HEK293 (cell line): ENCODE results near the gene MYRIP.

Source experiments
- CTCF ChIA-PET: fragments of 350-600 bp; formaldehyde crosslinking; extraction: SDS; loops from one replicate; lab custom pipeline; 2021; ENCODE audit warnings: antibody characterized with exemption; lab: Yijun Ruan, JAX
- POLR2A ChIA-PET: fragments of 300-600 bp; formaldehyde crosslinking; extraction: SDS; loops from one replicate; lab custom pipeline; 2020; ENCODE audit warnings: antibody characterized with exemption, inconsistent platforms; lab: Yijun Ruan, JAX
- H3K27ac ChIP-seq: fragments of 200-500 bp; sonication (Bioruptor generic); 2 replicates; pipeline ENCODE4 v1.5.1; 2014; ENCODE audit warnings: low read depth, low read length, control low read depth, inconsistent platforms; ENCODE audit errors: extremely low read depth
- H3K36me3 ChIP-seq, 2 experiments: fragments of 200-500 bp in 1 of 2; sonication (Bioruptor generic) in 1 of 2; 1 replicate in 1 of 2; 2 replicates in 1 of 2; pipeline ENCODE4 v1.5.1; 2014 to 2017; ENCODE audit warnings: inconsistent platforms in 2 of 2, low read length in 2 of 2; ENCODE audit not compliant: control insufficient read depth in 2 of 2, insufficient read depth in 1 of 2
- H3K4me1 ChIP-seq: fragments of 200-500 bp; sonication (Bioruptor generic); 2 replicates; pipeline ENCODE4 v1.5.1; 2014; ENCODE audit warnings: mild to moderate bottlenecking, low read length, inconsistent platforms; ENCODE audit not compliant: control insufficient read depth, insufficient read depth
- H3K4me3 ChIP-seq: 2 replicates; pipeline ENCODE4 v1.5.1; 2011; ENCODE audit warnings: low read depth, mild to moderate bottlenecking, control low read depth, low read length, moderate library complexity
- H3K9me3 ChIP-seq: fragments of 200-500 bp; sonication (Bioruptor generic); 2 replicates; pipeline ENCODE4 v1.5.1; 2014; ENCODE audit warnings: low read depth, low read length, inconsistent platforms; ENCODE audit not compliant: control insufficient read depth, insufficient read depth
- GLIS2 ChIP-seq: fragments of 450-650 bp; formaldehyde crosslinking; IDR thresholded peaks from 2 replicates; pipeline ENCODE4 v1.5.1; 2016; ENCODE audit warnings: missing biosample characterization, missing genetic modification characterization
- KLF1 ChIP-seq: fragments of 450-650 bp; formaldehyde crosslinking; IDR thresholded peaks from 2 replicates; pipeline ENCODE4 v1.5.1; 2016; ENCODE audit warnings: missing biosample characterization, missing genetic modification characterization
- KLF8 ChIP-seq: fragments of 450-650 bp; formaldehyde crosslinking; IDR thresholded peaks from 2 replicates; pipeline ENCODE4 v1.5.1; 2016; ENCODE audit warnings: missing biosample characterization, missing genetic modification characterization
- OSR2 ChIP-seq: fragments of 450-650 bp; formaldehyde crosslinking; IDR thresholded peaks from 2 replicates; pipeline ENCODE4 v1.5.1; 2016; ENCODE audit warnings: missing biosample characterization, missing genetic modification characterization
- OVOL3 ChIP-seq: fragments of 450-650 bp; formaldehyde crosslinking; IDR thresholded peaks from 2 replicates; pipeline ENCODE4 v1.5.1; 2016; ENCODE audit warnings: missing biosample characterization, missing genetic modification characterization
- SCRT2 ChIP-seq: fragments of 450-650 bp; formaldehyde crosslinking; IDR thresholded peaks from 2 replicates; pipeline ENCODE4 v1.5.1; 2016; ENCODE audit warnings: missing biosample characterization, missing genetic modification characterization
- ZNF114 ChIP-seq: fragments of 450-650 bp; formaldehyde crosslinking; IDR thresholded peaks from 2 replicates; pipeline ENCODE4 v1.5.0; 2017; ENCODE audit warnings: missing biosample characterization, missing genetic modification characterization
- ZNF121 ChIP-seq: fragments of 450-650 bp; formaldehyde crosslinking; IDR thresholded peaks from 2 replicates; pipeline ENCODE4 v1.5.1; 2016; ENCODE audit warnings: missing biosample characterization, missing genetic modification characterization
- ZNF138 ChIP-seq: fragments of 450-650 bp; formaldehyde crosslinking; IDR thresholded peaks from 2 replicates; pipeline ENCODE4 v1.5.1; 2016; ENCODE audit warnings: missing biosample characterization, missing genetic modification characterization, borderline replicate concordance
- ZNF140 ChIP-seq: fragments of 450-650 bp; formaldehyde crosslinking; IDR thresholded peaks from 2 replicates; pipeline ENCODE4 v1.5.1; 2016; ENCODE audit warnings: missing biosample characterization, missing genetic modification characterization
- ZNF155 ChIP-seq: fragments of 450-650 bp; formaldehyde crosslinking; IDR thresholded peaks from 2 replicates; pipeline ENCODE4 v1.5.1; 2016; ENCODE audit warnings: missing biosample characterization, missing genetic modification characterization
- ZNF202 ChIP-seq: fragments of 450-650 bp; formaldehyde crosslinking; IDR thresholded peaks from 2 replicates; pipeline ENCODE4 v1.5.1; 2016; ENCODE audit warnings: missing biosample characterization, missing genetic modification characterization, borderline replicate concordance
- ZNF24 ChIP-seq: fragments of 450-650 bp; formaldehyde crosslinking; IDR thresholded peaks from 2 replicates; pipeline ENCODE4 v1.5.1; 2016; ENCODE audit warnings: missing biosample characterization, missing genetic modification characterization
- ZNF302 ChIP-seq: fragments of 450-650 bp; formaldehyde crosslinking; IDR thresholded peaks from 2 replicates; pipeline ENCODE4 v1.5.1; 2016; ENCODE audit warnings: missing biosample characterization, missing genetic modification characterization, low read depth
- ZNF404 ChIP-seq: fragments of 450-650 bp; formaldehyde crosslinking; IDR thresholded peaks from 2 replicates; pipeline ENCODE4 v1.5.1; 2017; ENCODE audit warnings: missing biosample characterization, missing genetic modification characterization
- ZNF555 ChIP-seq: fragments of 450-650 bp; formaldehyde crosslinking; conservative IDR thresholded peaks from 2 replicates; pipeline ENCODE4 v1.5.1; 2017; ENCODE audit warnings: missing biosample characterization, mild to moderate bottlenecking, missing genetic modification characterization, inconsistent platforms
- ZNF624 ChIP-seq: fragments of 450-650 bp; formaldehyde crosslinking; IDR thresholded peaks from 2 replicates; pipeline ENCODE4 v1.5.1; 2017; ENCODE audit warnings: missing biosample characterization, missing genetic modification characterization
- ZNF629 ChIP-seq: fragments of 450-650 bp; formaldehyde crosslinking; IDR thresholded peaks from 2 replicates; pipeline ENCODE4 v1.5.1; 2017; ENCODE audit warnings: missing biosample characterization, missing genetic modification characterization
- ZNF654 ChIP-seq: fragments of 450-650 bp; formaldehyde crosslinking; IDR thresholded peaks from 2 replicates; pipeline ENCODE4 v1.5.1; 2016; ENCODE audit warnings: low read depth, missing biosample characterization, missing genetic modification characterization
- ZNF776 ChIP-seq: fragments of 450-650 bp; formaldehyde crosslinking; IDR thresholded peaks from 2 replicates; pipeline ENCODE4 v1.5.0; 2017; ENCODE audit warnings: missing biosample characterization, missing genetic modification characterization, borderline replicate concordance
- TF ChIP-seq, protein P1 (sequence below): fragments of 450-650 bp; formaldehyde crosslinking; IDR thresholded peaks from 2 replicates; pipeline ENCODE4 v1.5.1; 2016; ENCODE audit warnings: missing biosample characterization, missing genetic modification characterization
- TF ChIP-seq, protein P2 (sequence below): fragments of 450-650 bp; formaldehyde crosslinking; IDR thresholded peaks from 2 replicates; pipeline ENCODE4 v1.5.1; 2017; ENCODE audit warnings: missing biosample characterization, missing genetic modification characterization

MYRIP gene

DNA sequence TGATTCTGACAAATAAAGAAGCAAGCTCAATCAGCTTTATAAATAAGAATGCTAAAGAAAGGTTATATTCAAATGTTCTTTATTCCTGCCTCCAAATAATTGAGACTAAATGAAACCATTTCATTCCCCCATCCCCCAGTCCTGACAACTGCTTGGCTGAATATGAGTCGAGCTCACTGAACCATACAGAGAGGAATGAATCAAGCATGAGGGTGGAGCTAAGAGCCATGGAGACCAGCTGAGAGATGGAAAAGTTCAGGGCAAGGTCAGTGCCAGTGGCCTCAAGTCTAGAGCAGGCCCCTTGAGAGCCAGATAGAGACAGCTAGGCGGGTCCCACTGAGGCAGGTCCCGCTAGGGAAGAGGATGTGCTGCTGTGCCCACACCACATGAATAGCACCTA lies 311.4 kb downstream of the MYRIP start (continued):
- TF ChIP-seq GLIS2 (tag by site-specific recombination) (no peak), ZNF629 (tag by site-specific recombination) (no peak)
- TF ChIP-seq, protein P1, sequence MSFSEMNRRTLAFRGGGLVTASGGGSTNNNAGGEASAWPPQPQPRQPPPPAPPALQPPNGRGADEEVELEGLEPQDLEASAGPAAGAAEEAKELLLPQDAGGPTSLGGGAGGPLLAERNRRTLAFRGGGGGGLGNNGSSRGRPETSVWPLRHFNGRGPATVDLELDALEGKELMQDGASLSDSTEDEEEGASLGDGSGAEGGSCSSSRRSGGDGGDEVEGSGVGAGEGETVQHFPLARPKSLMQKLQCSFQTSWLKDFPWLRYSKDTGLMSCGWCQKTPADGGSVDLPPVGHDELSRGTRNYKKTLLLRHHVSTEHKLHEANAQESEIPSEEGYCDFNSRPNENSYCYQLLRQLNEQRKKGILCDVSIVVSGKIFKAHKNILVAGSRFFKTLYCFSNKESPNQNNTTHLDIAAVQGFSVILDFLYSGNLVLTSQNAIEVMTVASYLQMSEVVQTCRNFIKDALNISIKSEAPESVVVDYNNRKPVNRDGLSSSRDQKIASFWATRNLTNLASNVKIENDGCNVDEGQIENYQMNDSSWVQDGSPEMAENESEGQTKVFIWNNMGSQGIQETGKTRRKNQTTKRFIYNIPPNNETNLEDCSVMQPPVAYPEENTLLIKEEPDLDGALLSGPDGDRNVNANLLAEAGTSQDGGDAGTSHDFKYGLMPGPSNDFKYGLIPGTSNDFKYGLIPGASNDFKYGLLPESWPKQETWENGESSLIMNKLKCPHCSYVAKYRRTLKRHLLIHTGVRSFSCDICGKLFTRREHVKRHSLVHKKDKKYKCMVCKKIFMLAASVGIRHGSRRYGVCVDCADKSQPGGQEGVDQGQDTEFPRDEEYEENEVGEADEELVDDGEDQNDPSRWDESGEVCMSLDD (tag by site-specific recombination), result no peak

DNA sequence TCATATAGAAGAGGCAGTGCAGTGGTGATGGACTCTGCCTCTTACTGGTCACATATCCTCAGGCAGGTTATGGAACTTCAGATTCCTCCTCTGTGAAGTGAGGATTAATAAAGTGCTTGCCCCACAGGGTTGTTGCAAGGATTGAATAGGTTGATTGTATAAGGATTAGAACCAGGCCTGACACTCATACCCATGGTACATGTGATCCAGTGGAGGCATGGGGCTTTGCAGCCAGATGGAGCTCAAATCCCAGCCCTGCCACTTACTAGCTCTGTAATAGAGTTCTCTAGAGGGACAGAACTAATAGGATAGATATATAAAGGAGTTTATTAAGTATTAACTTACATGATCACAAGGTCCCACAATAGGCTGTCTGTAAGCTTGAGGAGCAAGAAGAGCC lies 315.5 kb downstream of the MYRIP start:
- no peaks in the 10 kb centered on the region for H3K4me1 ChIP-seq
- H3K4me3 ChIP-seq, result no peak overlapping the region
- no peak for TF ChIP-seq OSR2
- no peak for TF ChIP-seq ZNF140
- TF ChIP-seq ZNF202 (tag by site-specific recombination), result no peak
- no peak for TF ChIP-seq ZNF555 (tag by site-specific recombination)
- ChIA-PET POLR2A (no interaction called here), CTCF (no interaction called here)
- no peaks in the 10 kb centered on the region for H3K9me3 ChIP-seq
- no peaks in the 10 kb centered on the region for H3K36me3 ChIP-seq
- H3K27ac ChIP-seq, result no peak overlapping the region

DNA sequence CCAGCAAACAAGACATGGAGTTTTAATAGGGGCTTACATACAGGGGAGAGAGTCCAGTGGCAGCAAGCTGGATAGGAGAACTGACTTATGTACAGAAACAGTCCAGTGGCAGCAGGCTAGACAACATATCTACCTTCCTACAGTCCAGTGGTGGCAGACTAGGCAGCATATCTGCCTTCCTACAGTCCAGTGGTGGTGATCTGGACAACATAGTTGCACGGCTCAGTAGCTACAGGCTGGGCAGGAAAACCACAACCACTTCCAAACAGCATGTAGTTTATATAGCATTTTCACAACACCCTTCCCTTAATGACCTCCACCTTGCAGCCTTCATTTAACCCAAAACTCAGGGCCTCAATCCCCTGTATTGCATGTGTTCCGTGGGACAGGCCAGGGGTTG lies 318.8 kb downstream of the MYRIP start:
- no peak overlapping the region for H3K27ac ChIP-seq
- ChIA-PET CTCF (no interaction called here), POLR2A (no interaction called here)
- H3K4me3 ChIP-seq, result no peak overlapping the region
- no peaks in the 10 kb centered on the region for H3K9me3 ChIP-seq
- H3K36me3 ChIP-seq, result no peaks in the 10 kb centered on the region
- no peaks in the 10 kb centered on the region for H3K4me1 ChIP-seq
- TF ChIP-seq ZNF138 (tag by site-specific recombination) (no peak), ZNF776 (tag by site-specific recombination) (no peak), ZNF24 (tag by site-specific recombination) (no peak), ZNF121 (tag by site-specific recombination) (no peak), OVOL3 (tag by site-specific recombination) (no peak), ZNF404 (tag by site-specific recombination) (no peak), ZNF654 (tag by site-specific recombination) (no peak), ZNF155 (no peak), KLF1 (tag by site-specific recombination) (no peak), KLF8 (no peak), ZNF624 (tag by site-specific recombination) (no peak), SCRT2 (tag by site-specific recombination) (no peak), ZNF302 (no peak), ZNF114 (no peak)
- TF ChIP-seq, protein P2, sequence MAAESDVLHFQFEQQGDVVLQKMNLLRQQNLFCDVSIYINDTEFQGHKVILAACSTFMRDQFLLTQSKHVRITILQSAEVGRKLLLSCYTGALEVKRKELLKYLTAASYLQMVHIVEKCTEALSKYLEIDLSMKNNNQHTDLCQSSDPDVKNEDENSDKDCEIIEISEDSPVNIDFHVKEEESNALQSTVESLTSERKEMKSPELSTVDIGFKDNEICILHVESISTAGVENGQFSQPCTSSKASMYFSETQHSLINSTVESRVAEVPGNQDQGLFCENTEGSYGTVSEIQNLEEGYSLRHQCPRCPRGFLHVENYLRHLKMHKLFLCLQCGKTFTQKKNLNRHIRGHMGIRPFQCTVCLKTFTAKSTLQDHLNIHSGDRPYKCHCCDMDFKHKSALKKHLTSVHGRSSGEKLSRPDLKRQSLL (tag by site-specific recombination), result no peak
